ENCODE data around the gene MACROH2A2. TPM values are rescaled to one million over a fixed set of nuclear protein-coding genes. Genes with fewer than 3 reads are reported as not detected.
"Not testable (repeated sequence)": the region's sequence is repeated elsewhere in the genome, so short reads cannot be mapped to it uniquely, and the experiment has no call there.

MACROH2A2 gene
- total RNA-seq, 1 experiment from 2014 or later, result 11.3 TPM

DNA sequence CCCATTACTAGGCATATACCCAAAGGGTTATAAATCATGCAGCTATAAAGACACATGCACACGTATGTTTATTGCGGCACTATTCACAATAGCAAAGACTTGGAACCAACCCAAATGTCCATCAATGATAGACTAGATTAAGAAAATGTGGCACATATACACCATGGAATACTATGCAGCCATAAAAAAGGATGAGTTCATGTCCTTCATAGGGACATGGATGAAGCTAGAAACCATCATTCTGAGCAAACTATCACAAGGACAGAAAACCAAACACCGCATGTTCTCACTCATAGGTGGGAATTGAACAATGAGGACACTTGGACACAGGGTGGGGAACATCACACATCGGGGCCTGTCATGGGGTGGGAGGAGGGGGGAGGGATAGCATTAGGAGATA is 5.6 kb upstream of the MACROH2A2 start:
- H3K4me3 Mint-ChIP-seq; H3K4me1 ChIP-seq (ENCODE audit: insufficient read depth, low read length); H2BK5ac ChIP-seq (ENCODE audit: insufficient read length, low read length): not testable (repeated sequence)

More for the DNA sequence above, 5.6 kb upstream of the MACROH2A2 start:
- H2BK20ac ChIP-seq (ENCODE audit: low read depth, low read length, poor library complexity, severe bottlenecking); H3K4me2 ChIP-seq (ENCODE audit: insufficient read depth, insufficient read length, low read length); H4K5ac ChIP-seq (ENCODE audit: insufficient read length, low read depth, low read length); H3K23me2 ChIP-seq (ENCODE audit: insufficient read length, low read depth, low read length, poor library complexity, severe bottlenecking); H2BK120ac ChIP-seq (ENCODE audit: low read depth, low read length, poor library complexity, severe bottlenecking); H4K91ac ChIP-seq (ENCODE audit: insufficient read length, low read depth, low read length); H2BK15ac ChIP-seq (ENCODE audit: low read depth, low read length); H3K56ac ChIP-seq (ENCODE audit: insufficient read length, low read depth, low read length); H4K8ac ChIP-seq (replicated peaks; ENCODE audit: insufficient read length, low read depth, low read length); H3K23ac ChIP-seq (ENCODE audit: insufficient read length, low read depth, low read length); H3K4ac ChIP-seq (ENCODE audit: low read depth, low read length); H3K18ac ChIP-seq (ENCODE audit: insufficient read length, low read depth, low read length); H2AK5ac ChIP-seq (ENCODE audit: insufficient read length, low read length); H3K79me2 ChIP-seq (ENCODE audit: insufficient read depth, low read length); H3K79me1 ChIP-seq (ENCODE audit: insufficient read depth, low read depth, low read length, poor library complexity, severe bottlenecking); H3K36me3 Mint-ChIP-seq (ENCODE audit: insufficient read depth in 1 of 3, low read depth in 3 of 3); H2AFZ ChIP-seq (ENCODE audit: low read length); H3K14ac ChIP-seq (ENCODE audit: insufficient read depth, low read length); H3K27ac ChIP-seq (ENCODE audit: insufficient read length, low read depth, low read length); H4K20me1 ChIP-seq (ENCODE audit: control insufficient read depth, insufficient read depth, insufficient read length); H3K9me3 ChIP-seq (ENCODE audit: control insufficient read depth, low read depth, low read length); DNase-seq; H2BK12ac ChIP-seq (ENCODE audit: insufficient read length, low read depth, low read length); H3K27ac Mint-ChIP-seq; H3K9me3 Mint-ChIP-seq; H3K9ac ChIP-seq (ENCODE audit: extremely low read depth, insufficient read length, low read length); H3T11ph ChIP-seq (ENCODE audit: low read length): not testable (repeated sequence)
- peaks cover 34% of the 10 kb centered on the region for H3K27me3 ChIP-seq (ENCODE audit: insufficient read depth, low read length)
- Mint-ChIP-seq H3K27me3 (ENCODE audit: low read depth) (peaks cover 98% of the 10 kb centered on the region), H3K4me1 (peaks cover 19 to 25% of the 10 kb centered on the region in 2 experiments)
- no CpG with 5 or more reads among the region's 4 CpGs for WGBS (ENCODE audit: extremely low coverage, insufficient read length, low lambda C conversion rate)

Data from H9 (cell line).